ENCODE measurements around the gene APOBEC3G.
"Not testable (repeated sequence)": the region's sequence is repeated elsewhere in the genome, so short reads cannot be mapped to it uniquely, and the experiment has no call there.

Gene APOBEC3G

DNA sequence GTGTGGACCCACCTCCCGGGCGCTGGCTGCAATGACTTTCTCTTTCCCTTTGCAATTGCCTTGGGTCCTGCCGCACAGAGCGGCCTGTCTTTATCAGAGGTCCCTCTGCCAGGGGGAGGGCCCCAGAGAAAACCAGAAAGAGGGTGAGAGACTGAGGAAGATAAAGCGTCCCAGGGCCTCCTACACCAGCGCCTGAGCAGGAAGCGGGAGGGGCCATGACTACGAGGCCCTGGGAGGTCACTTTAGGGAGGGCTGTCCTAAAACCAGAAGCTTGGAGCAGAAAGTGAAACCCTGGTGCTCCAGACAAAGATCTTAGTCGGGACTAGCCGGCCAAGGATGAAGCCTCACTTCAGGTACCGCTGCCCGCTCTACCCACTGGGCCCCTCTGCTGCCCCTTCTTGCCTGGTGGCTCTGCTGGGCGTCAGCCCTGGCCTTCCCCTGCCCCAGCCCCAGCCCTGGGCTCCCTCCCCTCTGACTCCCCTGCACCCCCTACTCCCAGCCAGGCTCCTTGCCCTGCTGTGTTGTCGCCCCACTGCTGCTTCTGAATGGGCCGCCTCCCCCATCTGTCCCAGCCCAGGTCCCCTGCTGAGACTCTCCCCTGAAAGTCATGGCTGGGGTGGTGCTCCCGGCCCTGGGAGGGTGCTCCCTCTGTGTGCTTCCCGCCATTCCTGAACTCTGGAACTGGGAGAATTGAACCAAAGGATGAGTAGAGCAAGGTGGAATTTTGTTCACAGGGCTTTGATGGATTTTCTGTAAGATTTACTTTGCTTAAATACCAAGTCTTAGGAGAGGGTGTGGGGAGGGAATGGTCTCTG lies at the start of gene APOBEC3G:
TSS of gene APOBEC3G (plus strand) at position 250 of the 815 bp plus-strand sequence. CDS start at position 337, 87 bp downstream.
- DNase-seq = peak; percentile 30

DNA sequence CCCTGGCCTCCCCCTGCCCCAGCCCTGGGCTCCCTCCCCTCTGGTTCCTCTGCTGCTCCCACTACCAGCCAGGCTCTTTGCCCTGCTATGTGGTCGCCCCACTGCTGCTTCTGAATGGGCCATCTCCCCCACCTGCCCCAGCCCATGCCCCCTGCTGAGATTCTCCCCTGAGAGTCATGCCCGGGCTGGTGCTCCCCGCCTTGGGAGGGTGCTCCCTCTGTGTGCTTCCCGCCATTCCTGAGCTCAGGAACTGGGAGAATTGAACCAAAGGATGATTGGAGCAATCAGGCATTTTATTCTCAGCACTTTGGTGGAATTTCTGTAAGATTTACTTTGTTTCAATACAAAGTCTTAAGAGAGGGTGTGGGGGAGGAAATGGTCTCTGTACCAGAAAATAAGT lies 49.4 kb upstream of the APOBEC3G start:
- DNase-seq = no peak

GRCh38 chr22:39028281-39028680 lies 48.8 kb upstream of the APOBEC3G start:
- DNase-seq = no peak

- DNase-seq = no peak
These were observed 47.8 kb upstream of the APOBEC3G start for GRCh38 chr22:39029227-39029626.

DNA sequence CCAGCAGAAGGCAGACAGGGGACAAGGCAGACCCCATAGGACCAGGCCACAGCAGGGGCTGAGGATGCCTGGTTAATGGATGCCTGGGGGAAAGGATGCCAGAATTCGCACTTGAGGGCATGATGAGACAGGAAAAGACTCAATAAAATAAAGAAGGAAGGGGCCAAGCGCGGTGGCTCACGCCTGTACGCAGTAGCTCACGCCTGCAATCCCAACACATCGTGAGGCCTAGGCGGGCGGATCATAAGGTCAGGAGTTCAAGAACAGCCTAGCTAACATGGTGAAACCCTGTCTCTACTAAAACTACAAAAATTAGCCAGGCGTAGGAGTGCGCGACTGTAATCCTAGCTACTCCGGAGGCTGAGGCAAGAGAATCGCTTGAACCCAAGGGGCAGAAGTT lies 46.4 kb upstream of the APOBEC3G start:
- no peak for DNase-seq

- DNase-seq = not testable (repeated sequence)
These were observed 45.4 kb upstream of the APOBEC3G start for GRCh38 chr22:39031434-39032295.

- not testable (repeated sequence) for DNase-seq
These were observed 40.0 kb upstream of the APOBEC3G start for GRCh38 chr22:39037071-39037470.

DNA sequence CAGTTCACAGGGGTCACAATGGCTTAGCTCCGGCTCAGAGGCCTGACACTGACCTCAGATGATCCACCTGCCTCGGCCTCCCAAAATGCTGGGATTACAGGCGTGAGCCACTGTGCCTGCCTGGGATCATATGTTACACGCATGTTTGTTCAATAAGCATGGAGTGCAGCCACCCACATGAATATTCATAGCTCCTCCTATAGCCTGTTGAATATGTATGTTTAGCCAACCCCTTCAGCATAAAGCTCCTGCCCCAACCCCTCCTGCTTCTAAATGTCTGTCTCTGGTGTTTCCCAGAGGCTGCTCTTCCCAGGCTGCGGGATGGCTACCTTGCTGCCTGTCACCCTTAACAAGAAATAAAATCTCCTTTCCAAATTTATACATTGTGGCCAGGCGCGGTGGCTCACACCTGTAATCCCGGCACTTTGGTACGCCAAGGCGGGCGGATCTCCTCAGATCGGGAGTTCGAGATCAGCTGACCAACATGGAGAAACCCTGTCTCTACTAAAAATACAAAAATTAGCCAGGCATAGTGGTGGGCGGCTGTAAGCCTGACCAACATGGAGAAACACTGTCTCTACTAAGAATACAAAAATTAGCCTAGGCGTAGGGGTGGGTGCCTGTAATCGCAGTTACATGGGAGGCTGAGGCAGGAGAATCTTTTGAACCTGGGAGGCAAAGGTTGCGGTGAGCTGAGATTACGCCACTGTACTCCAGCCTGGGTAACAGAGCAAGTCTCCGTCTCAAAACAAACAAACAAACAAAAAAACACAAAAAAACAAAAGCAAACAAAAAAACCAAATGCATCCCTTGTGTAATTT lies 37.6 kb upstream of the APOBEC3G start:
- no peak for DNase-seq

- DNase-seq = not testable (repeated sequence)
These were observed 36.9 kb upstream of the APOBEC3G start for GRCh38 chr22:39040155-39040537.

GRCh38 chr22:39040538-39041296 lies 36.4 kb upstream of the APOBEC3G start, which contains the start of gene APOBEC3F:
Gene APOBEC3F (plus strand): TSS chr22:39040864. CDS start chr22:39040961, 97 bp downstream.
- peak; percentile 56 for DNase-seq

- no peak for DNase-seq
These were observed 35.2 kb upstream of the APOBEC3G start for GRCh38 chr22:39041908-39042307.

DNA sequence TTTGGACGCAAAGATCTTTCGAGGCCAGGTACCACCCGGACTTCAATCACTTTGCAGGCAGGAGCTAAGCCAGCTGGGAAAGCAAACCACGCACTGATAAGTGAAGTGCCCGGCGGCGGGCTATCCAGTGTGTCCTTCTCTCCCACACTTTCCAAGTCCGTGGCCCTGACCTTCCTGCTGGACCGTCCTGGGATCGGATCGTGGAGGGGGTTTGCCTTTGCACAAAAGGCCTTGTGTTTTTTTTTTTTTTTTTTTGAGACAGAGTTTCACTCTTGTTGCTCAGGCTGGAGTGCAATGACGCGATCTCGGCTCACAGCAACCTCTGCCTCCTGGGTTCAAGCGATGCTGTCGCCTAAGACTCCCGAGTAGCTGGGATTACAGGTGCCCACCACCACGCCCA lies 34.0 kb upstream of the APOBEC3G start:
- DNase-seq = not testable (repeated sequence)

- not testable (repeated sequence) for DNase-seq
These were observed 31.9 kb upstream of the APOBEC3G start for GRCh38 chr22:39045136-39045535.

DNA sequence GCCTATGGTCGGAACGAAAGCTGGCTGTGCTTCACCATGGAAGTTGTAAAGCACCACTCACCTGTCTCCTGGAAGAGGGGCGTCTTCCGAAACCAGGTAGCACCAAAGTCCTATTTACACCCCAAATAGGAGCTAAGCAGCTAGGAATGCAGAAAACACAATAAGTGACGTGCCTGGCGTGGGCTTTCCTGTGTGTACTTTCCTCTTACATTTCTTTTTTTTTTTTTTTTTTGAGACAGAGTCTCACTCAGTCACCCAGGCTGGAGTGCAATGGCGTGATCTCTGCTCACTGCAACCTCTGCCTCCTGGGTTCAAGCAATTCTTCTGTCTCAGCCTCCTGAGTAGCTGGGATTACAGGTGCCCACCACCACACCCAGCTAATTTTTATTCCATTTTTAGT lies 27.6 kb upstream of the APOBEC3G start:
- not testable (repeated sequence) for DNase-seq

DNA sequence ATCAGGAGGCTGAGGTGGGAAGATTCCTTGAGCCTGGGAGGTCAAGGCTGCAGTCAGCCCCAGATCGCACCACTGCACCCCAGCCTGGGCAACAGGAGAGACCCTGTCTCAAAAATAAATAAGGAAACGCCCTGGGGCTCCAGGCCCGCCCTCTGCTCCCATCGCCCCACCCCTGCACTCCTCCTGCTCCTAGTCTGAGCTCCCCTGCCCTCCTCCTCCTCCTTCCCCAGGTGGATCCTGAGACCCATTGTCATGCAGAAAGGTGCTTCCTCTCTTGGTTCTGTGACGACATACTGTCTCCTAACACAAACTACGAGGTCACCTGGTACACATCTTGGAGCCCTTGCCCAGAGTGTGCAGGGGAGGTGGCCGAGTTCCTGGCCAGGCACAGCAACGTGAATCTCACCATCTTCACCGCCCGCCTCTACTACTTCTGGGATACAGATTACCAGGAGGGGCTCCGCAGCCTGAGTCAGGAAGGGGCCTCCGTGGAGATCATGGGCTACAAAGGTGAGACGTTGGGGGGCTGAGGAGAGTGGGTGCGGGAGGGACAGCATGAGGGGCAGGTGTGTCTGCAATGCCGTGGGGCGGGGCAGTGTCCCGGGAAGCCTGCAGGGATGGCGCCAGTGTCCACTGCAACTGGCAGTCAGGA lies 25.1 kb upstream of the APOBEC3G start:
- not testable (repeated sequence) for DNase-seq

DNA sequence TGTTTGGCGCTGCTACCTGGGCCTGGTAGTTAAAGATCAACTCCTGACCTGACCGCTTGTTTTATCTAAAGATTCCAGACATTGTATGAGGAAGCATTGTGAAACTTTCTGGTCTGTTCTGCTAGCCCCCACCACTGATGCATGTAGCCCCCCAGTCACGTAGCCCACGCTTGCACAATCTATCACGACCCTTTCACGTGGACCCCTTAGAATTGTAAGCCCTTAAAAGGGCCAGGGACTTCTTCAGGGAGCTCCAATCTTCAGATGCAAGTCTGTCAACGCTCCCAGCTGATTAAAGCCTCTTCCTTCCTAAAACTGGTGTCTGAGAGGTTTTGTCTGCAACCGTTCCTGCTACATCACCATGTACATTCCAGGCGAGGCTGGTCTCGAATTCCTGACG lies 21.4 kb upstream of the APOBEC3G start:
- DNase-seq = no peak

DNA sequence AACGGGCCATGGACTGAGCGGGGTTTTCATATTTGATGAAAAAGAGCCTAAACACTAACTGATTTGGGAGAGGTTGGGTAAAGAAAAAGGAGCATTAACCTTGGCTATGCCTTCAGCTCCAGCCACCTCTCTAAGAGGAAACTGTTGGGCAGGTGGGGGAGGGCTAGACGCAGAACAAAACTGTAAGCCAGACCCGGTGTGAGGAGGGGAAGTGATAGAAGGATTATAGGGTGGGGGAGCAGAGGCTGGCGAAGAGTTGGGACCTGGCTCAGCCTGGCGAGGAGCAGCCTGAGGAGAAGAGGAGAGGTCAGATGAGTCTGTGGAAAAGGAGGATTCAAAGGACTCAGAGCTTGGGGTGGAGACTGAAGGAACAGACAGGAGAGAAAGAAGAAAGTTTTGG lies 15.8 kb upstream of the APOBEC3G start:
- not testable (repeated sequence) for DNase-seq

DNA sequence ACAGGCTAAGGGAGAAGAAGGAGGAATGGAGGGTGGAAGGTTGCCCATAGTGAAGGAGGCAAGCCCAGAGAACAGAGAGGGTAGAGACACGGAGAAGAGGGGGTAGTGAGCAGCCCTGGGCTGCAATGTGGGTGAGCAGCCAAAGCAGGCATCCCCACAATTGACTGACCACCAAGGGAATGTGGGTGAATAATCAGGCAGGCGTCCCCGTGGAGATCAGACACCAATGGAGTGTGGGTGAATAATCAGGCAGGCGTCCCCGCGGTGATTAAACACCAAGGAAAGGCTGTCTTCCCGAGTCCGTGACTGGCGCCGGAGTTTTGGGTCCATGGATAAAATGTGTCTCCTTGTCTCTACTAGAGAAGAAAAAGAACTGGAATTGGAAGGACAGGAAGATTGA lies 15.1 kb upstream of the APOBEC3G start:
- not testable (repeated sequence) for DNase-seq

- DNase-seq = not testable (repeated sequence)
These were observed 13.2 kb upstream of the APOBEC3G start for GRCh38 chr22:39063904-39064303.

DNA sequence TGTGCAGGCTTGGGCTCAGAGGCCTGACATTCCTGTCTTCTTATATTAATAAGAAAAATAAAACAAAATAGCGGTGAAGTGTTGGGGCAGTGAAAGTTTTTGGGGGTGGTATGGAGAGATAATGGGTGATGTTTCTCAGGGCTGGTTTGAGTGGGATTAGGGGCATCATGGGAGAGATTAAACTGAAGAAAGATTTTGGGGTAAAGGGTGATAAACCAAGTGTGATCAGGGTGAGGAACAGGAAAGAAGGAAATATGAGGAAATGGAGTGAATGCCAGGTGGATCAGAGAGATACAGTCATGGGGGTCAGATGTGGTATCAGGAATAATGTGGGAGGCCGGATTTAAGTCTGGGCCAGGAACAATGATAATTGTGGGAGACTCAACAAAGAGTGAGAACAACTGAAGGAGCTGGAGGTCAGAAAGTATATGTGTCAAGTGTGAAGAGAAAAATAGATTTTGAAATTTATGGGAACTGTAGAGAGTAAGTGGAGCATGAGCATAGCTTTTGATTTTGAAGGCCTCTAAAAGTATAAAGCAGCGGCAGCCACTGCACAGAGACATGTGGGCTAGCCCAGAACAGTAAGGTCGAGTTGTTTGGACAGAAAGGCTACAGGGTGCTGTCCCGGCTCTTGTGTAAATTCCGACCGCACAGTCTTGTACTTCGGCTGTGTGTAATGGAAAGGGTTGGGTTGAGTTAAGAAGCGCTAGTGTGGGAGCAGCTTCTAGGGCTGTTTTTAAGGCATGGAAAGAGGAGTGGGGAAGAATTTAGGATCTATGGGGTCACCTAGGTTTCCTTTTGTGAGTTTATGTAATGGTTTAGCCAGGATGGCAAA lies 10.4 kb upstream of the APOBEC3G start:
- not testable (repeated sequence) for DNase-seq
